SK-N-SH (cell line): Measurements from ENCODE around the gene RBMS1. TPM values are rescaled to one million over a fixed set of nuclear protein-coding genes. Genes with fewer than 3 reads are reported as not detected.

ENCODE experiments used
- CTCF ChIA-PET: fragments of 300-600, 350-600 bp; formaldehyde crosslinking; extraction: SDS; loops from one replicate; lab custom pipeline; 2021; lab: Yijun Ruan, JAX
- POLR2A ChIA-PET: fragments of 350-600 bp; sonication (Branson Sonifier 250); formaldehyde crosslinking; extraction: SDS; loops from one replicate; lab custom pipeline; 2020; ENCODE audit warnings: antibody characterized with exemption, inconsistent platforms; lab: Yijun Ruan, JAX
- DNase-seq: peaks from one replicate; pipeline ENCODE4 v3.0.0; 2012
- H2AFZ ChIP-seq: fragments of 200-600 bp; sonication (generic); 2 replicates; pipeline ENCODE4 v1.8.1; 2016; ENCODE audit warnings: antibody characterized with exemption, mild to moderate bottlenecking, low read depth
- H3F3A ChIP-seq: fragments of 200-600 bp; sonication (generic); replicated peaks from 2 replicates; pipeline ENCODE3; 2016; ENCODE audit warnings: antibody characterized with exemption, mild to moderate bottlenecking; ENCODE audit not compliant: insufficient read depth
- H3K27ac ChIP-seq, 2 experiments: fragments of 200-500 bp in 1 of 2; fragments of 200-600 bp in 1 of 2; sonication (Bioruptor generic) in 1 of 2; sonication (generic), shearing (Covaris generic) in 1 of 2; 2 replicates each; pipeline versions ENCODE4 v1.5.1 to v1.6.1; 2014 to 2016; ENCODE audit warnings: low read depth in 2 of 2, inconsistent platforms in 1 of 2, low read length in 1 of 2, mild to moderate bottlenecking in 1 of 2, mixed read lengths in 1 of 2
- H3K27me3 ChIP-seq: fragments of 200-600 bp; sonication (generic), shearing (Covaris generic); 2 replicates; pipeline ENCODE4 v1.6.1; 2016; ENCODE audit warnings: mixed run types; ENCODE audit not compliant: insufficient read depth
- H3K36me3 ChIP-seq, 2 experiments: fragments of 200-500 bp in 1 of 2; fragments of 200-600 bp in 1 of 2; sonication (Bioruptor generic) in 1 of 2; sonication (generic) in 1 of 2; replicated peaks in 1 of 2; 2 replicates each; pipeline versions ENCODE3 to v1.5.1; 2014 to 2016; ENCODE audit warnings: low read length in 1 of 2, mild to moderate bottlenecking in 1 of 2; ENCODE audit not compliant: insufficient read depth in 2 of 2, control insufficient read depth in 1 of 2
- H3K4me1 ChIP-seq, 2 experiments: fragments of 200-500 bp in 1 of 2; fragments of 200-600 bp in 1 of 2; sonication (Bioruptor generic) in 1 of 2; sonication (generic), shearing (Covaris generic) in 1 of 2; 2 replicates each; pipeline versions ENCODE4 v1.5.1 to v1.6.1; 2014 to 2016; ENCODE audit warnings: low read depth in 1 of 2, low read length in 1 of 2, mixed run types in 1 of 2; ENCODE audit not compliant: insufficient read depth in 2 of 2, control insufficient read depth in 1 of 2
- H3K4me2 ChIP-seq: fragments of 200-600 bp; sonication (generic), shearing (Covaris generic); 2 replicates; pipeline ENCODE4 v1.6.1; 2017; ENCODE audit warnings: mixed run types
- H3K4me3 ChIP-seq, 2 experiments: fragments of 200-500 bp in 1 of 2; fragments of 200-600 bp in 1 of 2; sonication (Bioruptor generic) in 1 of 2; sonication (generic), shearing (Covaris generic) in 1 of 2; 2 replicates each; pipeline versions ENCODE4 v1.5.1 to v1.8.1; 2014 to 2016; ENCODE audit warnings: low read depth in 2 of 2, inconsistent platforms in 1 of 2, low read length in 1 of 2, mild to moderate bottlenecking in 1 of 2, mixed read lengths in 1 of 2, moderate library complexity in 1 of 2
- H3K79me2 ChIP-seq: fragments of 200-600 bp; sonication (generic); 2 replicates; pipeline ENCODE4 v1.8.1; 2017; ENCODE audit warnings: mild to moderate bottlenecking; ENCODE audit not compliant: insufficient read depth
- H3K9ac ChIP-seq: fragments of 200-600 bp; sonication (generic); 2 replicates; pipeline ENCODE4 v1.6.1; 2017; ENCODE audit warnings: mixed run types
- H3K9me2 ChIP-seq: fragments of 200-600 bp; sonication (generic); 2 replicates; pipeline ENCODE4 v1.6.1; 2017; ENCODE audit warnings: mixed run types
- H3K9me3 ChIP-seq: fragments of 200-600 bp; sonication (generic); 2 replicates; pipeline ENCODE4 v1.6.1; 2017; ENCODE audit warnings: mixed run types, mild to moderate bottlenecking, moderate library complexity
- H4K20me1 ChIP-seq: fragments of 200-600 bp; sonication (generic); 2 replicates; pipeline ENCODE4 v1.6.1; 2017; ENCODE audit warnings: mild to moderate bottlenecking, mixed run types; ENCODE audit not compliant: insufficient read depth
- ELF1 ChIP-seq: IDR thresholded peaks from 2 replicates; pipeline ENCODE4 v1.4.0; 2012
- FOSL2 ChIP-seq: IDR thresholded peaks from 2 replicates; pipeline ENCODE4 v1.4.0; 2012; ENCODE audit warnings: low read depth, mild to moderate bottlenecking, moderate library complexity, borderline replicate concordance
- GATA2 ChIP-seq: sonication (generic); formaldehyde crosslinking; IDR thresholded peaks from 2 replicates; pipeline ENCODE4 v1.5.0; 2020; ENCODE audit warnings: mild to moderate bottlenecking, missing genetic modification reagents
- JUND ChIP-seq: IDR thresholded peaks from 2 replicates; pipeline ENCODE4 v1.4.0; 2012
- NRF1 ChIP-seq: IDR thresholded peaks from 2 replicates; pipeline ENCODE4 v1.6.1; 2012; ENCODE audit warnings: low read depth, mild to moderate bottlenecking, low read length
- POLR2AphosphoS5 ChIP-seq: IDR thresholded peaks from 2 replicates; pipeline ENCODE4 v1.6.1; 2012; ENCODE audit warnings: low read depth, low read length
- RXRA ChIP-seq: IDR thresholded peaks from 2 replicates; pipeline ENCODE4 v1.4.0; 2012; ENCODE audit warnings: low read depth, mild to moderate bottlenecking, borderline replicate concordance
- SMC3 ChIP-seq: IDR thresholded peaks from 2 replicates; pipeline ENCODE4 v1.6.1; 2012; ENCODE audit warnings: low read depth, low read length, improper control_type of control experiment
- TCF12 ChIP-seq: IDR thresholded peaks from 2 replicates; pipeline ENCODE4 v1.4.0; 2012
- YY1 ChIP-seq: IDR thresholded peaks from 2 replicates; pipeline ENCODE4 v1.4.0; 2012; ENCODE audit warnings: low read depth, mild to moderate bottlenecking
- WGBS: methylation state at CpG from one replicate; pipeline ENCODE4 v1.1.6; 2017; ENCODE audit warnings: low lambda C conversion rate; 5-methylcytosine and 5-hydroxymethylcytosine counted together
- polyA plus RNA-seq, 3 experiments: library from polyadenylated mRNA; depleted of rRNA; stranded (reverse); fragments of >200 nt; gene quantifications; 2 replicates each; pipeline ENCODE4 v1.2.3, GENCODE V29; 2012
- TF ChIP-seq, protein P1 (sequence below): IDR thresholded peaks from 2 replicates; pipeline ENCODE4 v1.4.0; 2012; ENCODE audit warnings: low read depth, borderline replicate concordance
- TF ChIP-seq, protein P2 (sequence below): IDR thresholded peaks from 2 replicates; pipeline ENCODE4; 2012
- TF ChIP-seq, protein P3 (sequence below): fragments of 200-600 bp; sonication (generic); IDR thresholded peaks from 2 replicates; pipeline ENCODE4 v1.6.1; 2017; ENCODE audit warnings: antibody characterized with exemption, mild to moderate bottlenecking, moderate library complexity
- TF ChIP-seq, protein P4 (sequence below): fragments of 150-350 bp; IDR thresholded peaks from 2 replicates; pipeline ENCODE4 v1.6.1; 2016; ENCODE audit warnings: mild to moderate bottlenecking, low read depth, low read length
- TF ChIP-seq, protein P5 (sequence below): fragments of 150-350 bp; IDR thresholded peaks from 2 replicates; pipeline ENCODE4 v1.6.1; 2017; ENCODE audit warnings: antibody characterized with exemption, low read length, low read depth, borderline replicate concordance

RBMS1 gene
- polyA plus RNA-seq, 1 of the 3 experiments (the other 2 are of a cell fraction), result 56.5 TPM

DNA sequence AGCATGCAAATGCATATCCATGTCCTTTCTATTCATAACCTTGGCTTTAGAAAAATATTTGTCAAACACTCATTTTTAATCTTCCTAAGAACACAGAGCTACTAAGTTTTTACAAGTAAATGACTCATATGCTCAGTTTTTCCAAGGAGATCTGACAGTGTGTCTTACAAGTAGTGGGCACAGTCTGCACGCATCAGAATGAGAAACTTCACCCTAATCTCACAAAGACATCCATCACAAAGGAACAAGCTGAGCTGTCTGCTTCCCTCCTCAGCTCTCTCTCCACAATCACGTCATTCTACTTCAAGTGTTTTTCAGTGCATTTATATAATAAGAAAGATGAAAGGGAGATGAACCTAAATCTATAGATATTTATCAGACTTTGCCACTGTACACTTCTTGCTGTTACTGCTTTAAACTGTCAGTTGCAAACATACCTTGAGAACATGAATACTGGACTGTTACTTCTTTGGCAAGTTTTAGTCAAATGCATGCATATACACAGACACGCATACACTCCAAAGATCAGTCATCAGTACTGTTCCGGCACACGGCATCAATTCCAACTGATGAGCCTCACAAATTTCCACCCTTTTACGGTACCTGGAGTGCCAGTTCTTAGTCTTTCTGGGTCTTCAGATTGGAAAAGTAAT lies 75.7 kb downstream of the RBMS1 start:
- Histone ChIP-seq H3K9ac (peak overlapping the region; percentile 14; the same call in 1 of the 2 replicates), H3K9me2 (no peaks in the 10 kb centered on the region), H4K20me1 (peaks cover 19% of the 10 kb centered on the region), H3F3A (peaks cover 37% of the 10 kb centered on the region), H3K36me3 (peaks cover 0 to 12% of the 10 kb centered on the region in 2 experiments), H3K27me3 (no peaks in the 10 kb centered on the region), H3K79me2 (peaks cover 64% of the 10 kb centered on the region), H3K4me1 (peaks cover 2 to 44% of the 10 kb centered on the region in 2 experiments; a peak in 3 of 4 replicates), H3K4me2 (peak overlapping the region; percentile 61), H2AFZ (no peak overlapping the region), H3K9me3 (no peaks in the 10 kb centered on the region), H3K4me3 (0 out of 4 replicates have a peak overlapping the region, but pooled peaks of 1 of the 2 experiments have one; percentile 6), H3K27ac (peak overlapping the region; percentile 34 to 61; a peak in 3 of 4 replicates)
- ChIA-PET POLR2A (no interaction called here), CTCF (no interaction called here)
- no peak for TF ChIP-seq GATA2
- TF ChIP-seq, protein P1, sequence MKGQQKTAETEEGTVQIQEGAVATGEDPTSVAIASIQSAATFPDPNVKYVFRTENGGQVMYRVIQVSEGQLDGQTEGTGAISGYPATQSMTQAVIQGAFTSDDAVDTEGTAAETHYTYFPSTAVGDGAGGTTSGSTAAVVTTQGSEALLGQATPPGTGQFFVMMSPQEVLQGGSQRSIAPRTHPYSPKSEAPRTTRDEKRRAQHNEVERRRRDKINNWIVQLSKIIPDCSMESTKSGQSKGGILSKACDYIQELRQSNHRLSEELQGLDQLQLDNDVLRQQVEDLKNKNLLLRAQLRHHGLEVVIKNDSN, result no peak
- TF ChIP-seq FOSL2, result peak; percentile 50; the same call in 1 of the 2 replicates
- TF ChIP-seq, protein P2, sequence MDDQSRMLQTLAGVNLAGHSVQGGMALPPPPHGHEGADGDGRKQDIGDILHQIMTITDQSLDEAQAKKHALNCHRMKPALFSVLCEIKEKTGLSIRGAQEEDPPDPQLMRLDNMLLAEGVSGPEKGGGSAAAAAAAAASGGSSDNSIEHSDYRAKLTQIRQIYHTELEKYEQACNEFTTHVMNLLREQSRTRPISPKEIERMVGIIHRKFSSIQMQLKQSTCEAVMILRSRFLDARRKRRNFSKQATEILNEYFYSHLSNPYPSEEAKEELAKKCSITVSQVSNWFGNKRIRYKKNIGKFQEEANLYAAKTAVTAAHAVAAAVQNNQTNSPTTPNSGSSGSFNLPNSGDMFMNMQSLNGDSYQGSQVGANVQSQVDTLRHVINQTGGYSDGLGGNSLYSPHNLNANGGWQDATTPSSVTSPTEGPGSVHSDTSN, result peak; percentile 93
- TF ChIP-seq POLR2AphosphoS5, result no peak
- TF ChIP-seq TCF12, result peak; percentile 44; the same call in 1 of the 2 replicates
- TF ChIP-seq JUND, result peak; percentile 56
- WGBS, result 54% methylated on average over 6 of the region's 6 CpGs
- DNase-seq, result no peak

DNA sequence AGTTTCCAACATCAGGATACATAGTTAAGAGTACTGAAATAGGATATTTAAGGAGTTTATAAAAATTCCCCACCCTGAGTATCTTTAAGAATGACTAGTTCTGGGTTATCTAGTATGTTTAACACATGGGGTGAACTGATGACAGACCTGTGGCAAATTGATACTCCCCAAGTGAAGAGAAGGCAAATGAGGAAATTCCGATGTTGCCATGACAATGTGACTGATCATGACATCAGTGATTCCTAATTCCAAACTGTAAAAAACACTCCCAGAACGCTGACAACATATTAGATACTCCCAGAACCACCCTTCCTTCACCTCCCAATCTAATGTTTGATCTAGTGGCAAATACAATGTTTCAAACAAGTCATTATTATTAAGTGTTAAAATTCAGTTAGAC lies 77.6 kb downstream of the RBMS1 start:
- Histone ChIP-seq H3K9me3 (no peaks in the 10 kb centered on the region), H3K4me1 (peaks cover 2 to 56% of the 10 kb centered on the region in 2 experiments; a peak in 3 of 4 replicates), H3K27ac (peak overlapping the region in 1 of 2 experiments; percentile 29; a peak in 2 of 4 replicates), H3K4me2 (no peak overlapping the region), H3K36me3 (peaks cover 0 to 7% of the 10 kb centered on the region in 2 experiments), H4K20me1 (peaks cover 19% of the 10 kb centered on the region), H2AFZ (no peak overlapping the region), H3F3A (peaks cover 48% of the 10 kb centered on the region), H3K27me3 (no peaks in the 10 kb centered on the region), H3K4me3 (no peak overlapping the region), H3K9ac (no peak overlapping the region), H3K9me2 (no peaks in the 10 kb centered on the region), H3K79me2 (peaks cover 69% of the 10 kb centered on the region)
- TF ChIP-seq FOSL2, result peak; percentile 10; the same call in 1 of the 2 replicates
- no peak for TF ChIP-seq RXRA
- no peak for DNase-seq
- 25% methylated on average over 2 of the region's 2 CpGs for WGBS
- CTCF ChIA-PET, result interaction anchor here (1.5 to 5.5 kb wide), 3 partner anchors 12 to 554 kb away, joined by 3 to 40 read pairs (median 6); no protein-coding TSS in a partner anchor
- POLR2A ChIA-PET, result no interaction called here

DNA sequence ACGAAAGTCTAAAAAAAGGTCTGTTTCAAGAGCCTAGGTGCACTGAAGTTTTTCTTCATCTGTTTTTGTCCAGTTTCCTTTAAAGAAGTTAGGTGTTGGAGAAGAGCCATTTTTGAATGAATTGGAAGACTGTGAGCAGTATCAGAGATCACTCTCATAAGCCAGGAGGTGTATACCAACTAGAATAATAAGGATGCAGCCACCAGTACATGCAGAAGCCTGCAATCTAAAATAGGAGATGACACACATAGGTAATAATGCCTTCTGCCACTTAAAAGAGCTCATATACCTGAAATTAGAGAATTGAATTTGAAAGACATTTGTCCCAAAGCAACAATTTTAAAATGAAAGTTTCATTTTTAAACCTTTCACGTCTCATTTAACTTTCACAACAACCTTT lies 81.7 kb downstream of the RBMS1 start:
- WGBS, result 86% methylated on average over 2 of the region's 2 CpGs
- H3K9me2 ChIP-seq, result no peaks in the 10 kb centered on the region
- TF ChIP-seq, protein P3, sequence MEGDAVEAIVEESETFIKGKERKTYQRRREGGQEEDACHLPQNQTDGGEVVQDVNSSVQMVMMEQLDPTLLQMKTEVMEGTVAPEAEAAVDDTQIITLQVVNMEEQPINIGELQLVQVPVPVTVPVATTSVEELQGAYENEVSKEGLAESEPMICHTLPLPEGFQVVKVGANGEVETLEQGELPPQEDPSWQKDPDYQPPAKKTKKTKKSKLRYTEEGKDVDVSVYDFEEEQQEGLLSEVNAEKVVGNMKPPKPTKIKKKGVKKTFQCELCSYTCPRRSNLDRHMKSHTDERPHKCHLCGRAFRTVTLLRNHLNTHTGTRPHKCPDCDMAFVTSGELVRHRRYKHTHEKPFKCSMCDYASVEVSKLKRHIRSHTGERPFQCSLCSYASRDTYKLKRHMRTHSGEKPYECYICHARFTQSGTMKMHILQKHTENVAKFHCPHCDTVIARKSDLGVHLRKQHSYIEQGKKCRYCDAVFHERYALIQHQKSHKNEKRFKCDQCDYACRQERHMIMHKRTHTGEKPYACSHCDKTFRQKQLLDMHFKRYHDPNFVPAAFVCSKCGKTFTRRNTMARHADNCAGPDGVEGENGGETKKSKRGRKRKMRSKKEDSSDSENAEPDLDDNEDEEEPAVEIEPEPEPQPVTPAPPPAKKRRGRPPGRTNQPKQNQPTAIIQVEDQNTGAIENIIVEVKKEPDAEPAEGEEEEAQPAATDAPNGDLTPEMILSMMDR, result no peak
- TF ChIP-seq TCF12 (no peak), YY1 (no peak), RXRA (no peak), SMC3 (no peak), GATA2 (no peak), NRF1 (no peak), ELF1 (no peak)
- TF ChIP-seq, protein P4, sequence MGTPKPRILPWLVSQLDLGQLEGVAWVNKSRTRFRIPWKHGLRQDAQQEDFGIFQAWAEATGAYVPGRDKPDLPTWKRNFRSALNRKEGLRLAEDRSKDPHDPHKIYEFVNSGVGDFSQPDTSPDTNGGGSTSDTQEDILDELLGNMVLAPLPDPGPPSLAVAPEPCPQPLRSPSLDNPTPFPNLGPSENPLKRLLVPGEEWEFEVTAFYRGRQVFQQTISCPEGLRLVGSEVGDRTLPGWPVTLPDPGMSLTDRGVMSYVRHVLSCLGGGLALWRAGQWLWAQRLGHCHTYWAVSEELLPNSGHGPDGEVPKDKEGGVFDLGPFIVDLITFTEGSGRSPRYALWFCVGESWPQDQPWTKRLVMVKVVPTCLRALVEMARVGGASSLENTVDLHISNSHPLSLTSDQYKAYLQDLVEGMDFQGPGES, result no peak
- TF ChIP-seq, protein P5, sequence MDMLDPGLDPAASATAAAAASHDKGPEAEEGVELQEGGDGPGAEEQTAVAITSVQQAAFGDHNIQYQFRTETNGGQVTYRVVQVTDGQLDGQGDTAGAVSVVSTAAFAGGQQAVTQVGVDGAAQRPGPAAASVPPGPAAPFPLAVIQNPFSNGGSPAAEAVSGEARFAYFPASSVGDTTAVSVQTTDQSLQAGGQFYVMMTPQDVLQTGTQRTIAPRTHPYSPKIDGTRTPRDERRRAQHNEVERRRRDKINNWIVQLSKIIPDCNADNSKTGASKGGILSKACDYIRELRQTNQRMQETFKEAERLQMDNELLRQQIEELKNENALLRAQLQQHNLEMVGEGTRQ, result no peak

More for the DNA sequence above, 81.7 kb downstream of the RBMS1 start:
- DNase-seq, result no peak
- H3F3A ChIP-seq, result peaks cover 22% of the 10 kb centered on the region
- peaks cover 4% of the 10 kb centered on the region; the same call in 1 of the 2 replicates for H4K20me1 ChIP-seq
- H3K27ac ChIP-seq, result peak overlapping the region in 1 of 2 experiments; percentile 53; a peak in 3 of 4 replicates
- H3K9me3 ChIP-seq, result no peaks in the 10 kb centered on the region
- peaks cover 0 to 7% of the 10 kb centered on the region in 2 experiments for H3K36me3 ChIP-seq
- ChIA-PET POLR2A (no interaction called here), CTCF (interaction anchor here (0.7 to 5.5 kb wide), 2 partner anchors 17 to 88 kb away, joined by 3 to 40 read pairs; no protein-coding TSS in a partner anchor)
- H3K4me3 ChIP-seq, result no peak overlapping the region
- no peaks in the 10 kb centered on the region for H3K27me3 ChIP-seq
- H3K4me1 ChIP-seq, result peaks cover 5 to 40% of the 10 kb centered on the region in 2 experiments
- H3K9ac ChIP-seq, result peak overlapping the region; percentile 4; the same call in 1 of the 2 replicates
- H2AFZ ChIP-seq, result no peak overlapping the region
- H3K4me2 ChIP-seq, result peak overlapping the region; percentile 57
- peaks cover 75% of the 10 kb centered on the region for H3K79me2 ChIP-seq
